GM21360 (cell line): ENCODE measurements around the gene RPL36.

ENCODE experiments used
- ATAC-seq: cut with Tn5 transposase; IDR thresholded peaks from one replicate; pipeline ENCODE4 v1.9.1; 2021; ENCODE audit warnings: mild to moderate bottlenecking, moderate library complexity; ENCODE audit not compliant: unreplicated experiment

The RPL36 gene

GRCh38 chr19:5690125-5690954 is at the start of gene RPL36:
TSS of gene RPL36 (plus strand) at chr19:5690295. CDS start at chr19:5690508, 213 bp downstream.
- ATAC-seq, result peak; percentile 35

GRCh38 chr19:5641171-5641570 is 48.9 kb upstream of the RPL36 start:
- no peak for ATAC-seq

GRCh38 chr19:5642204-5642603 is 47.9 kb upstream of the RPL36 start:
- no peak for ATAC-seq

GRCh38 chr19:5643060-5643459 is 47.0 kb upstream of the RPL36 start:
- ATAC-seq, result no peak

- ATAC-seq, result no peak
Observed at GRCh38 chr19:5644037-5644436, 46.1 kb upstream of the RPL36 start.

GRCh38 chr19:5645409-5645808 is 44.7 kb upstream of the RPL36 start:
- no peak for ATAC-seq

- ATAC-seq, result no peak
Observed at GRCh38 chr19:5646703-5647102, 43.4 kb upstream of the RPL36 start.

- ATAC-seq, result no peak
Observed at GRCh38 chr19:5648464-5648863, 41.6 kb upstream of the RPL36 start.

- ATAC-seq, result no peak
Observed at GRCh38 chr19:5651361-5651760, 38.7 kb upstream of the RPL36 start.

GRCh38 chr19:5652261-5652660 is 37.8 kb upstream of the RPL36 start:
- no peak for ATAC-seq

GRCh38 chr19:5654931-5655330 is 35.2 kb upstream of the RPL36 start:
- ATAC-seq, result no peak

- ATAC-seq, result no peak
Observed at GRCh38 chr19:5655412-5655811, 34.7 kb upstream of the RPL36 start.

- ATAC-seq, result no peak
Observed at GRCh38 chr19:5661483-5661882, 28.6 kb upstream of the RPL36 start.

- ATAC-seq, result no peak
Observed at GRCh38 chr19:5663904-5664303, 26.2 kb upstream of the RPL36 start.

GRCh38 chr19:5664515-5664914 is 25.6 kb upstream of the RPL36 start:
- no peak for ATAC-seq

- ATAC-seq, result no peak
Observed at GRCh38 chr19:5665781-5666513, 24.1 kb upstream of the RPL36 start.

GRCh38 chr19:5666921-5667610 is 23.0 kb upstream of the RPL36 start:
- ATAC-seq, result no peak

- no peak for ATAC-seq
Observed at GRCh38 chr19:5667751-5668271, 22.3 kb upstream of the RPL36 start.

- ATAC-seq, result no peak
Observed at GRCh38 chr19:5669212-5669611, 20.9 kb upstream of the RPL36 start.

- no peak for ATAC-seq
Observed at GRCh38 chr19:5671600-5671999, 18.5 kb upstream of the RPL36 start.

- no peak for ATAC-seq
Observed at GRCh38 chr19:5672708-5673459, 17.2 kb upstream of the RPL36 start.
